ENCODE data around the gene MAML3. TPM values are rescaled to one million over a fixed set of nuclear protein-coding genes. Genes with fewer than 3 reads are reported as not detected.

Gene MAML3
- total and polyA plus RNA-seq, 2 experiments from 2014 or later, result 4.1 to 11.2 TPM

- H2AFZ ChIP-seq, result no peak overlapping the region
- no peak for DNase-seq (ENCODE audit: low spot score)
- H3K27me3 ChIP-seq, result no peaks in the 10 kb centered on the region
- WGBS (ENCODE audit: low lambda C conversion rate, missing lambda C conversion rate), result 100% methylated on average over 1 of the region's 1 CpG
- no peak overlapping the region for H3K4me2 ChIP-seq
- H3K27ac ChIP-seq, result no peak overlapping the region
- H3K36me3 ChIP-seq (replicated peaks; ENCODE audit: insufficient read depth, low read depth), result no peaks in the 10 kb centered on the region
- H3K4me3 ChIP-seq, result no peak overlapping the region
- no peaks in the 10 kb centered on the region for H4K20me1 ChIP-seq (ENCODE audit: insufficient read depth, poor library complexity, severe bottlenecking)
- H3K9me2 ChIP-seq (replicated peaks; ENCODE audit: insufficient read depth), result no peaks in the 10 kb centered on the region
- H3K4me1 ChIP-seq (ENCODE audit: insufficient read depth), result no peaks in the 10 kb centered on the region
- no peak for TF ChIP-seq EZH2phosphoT487 (IDR thresholded peaks at IDR 0.05; ENCODE audit: low read depth, severe bottlenecking, unreplicated experiment)
- TF ChIP-seq, protein P1, sequence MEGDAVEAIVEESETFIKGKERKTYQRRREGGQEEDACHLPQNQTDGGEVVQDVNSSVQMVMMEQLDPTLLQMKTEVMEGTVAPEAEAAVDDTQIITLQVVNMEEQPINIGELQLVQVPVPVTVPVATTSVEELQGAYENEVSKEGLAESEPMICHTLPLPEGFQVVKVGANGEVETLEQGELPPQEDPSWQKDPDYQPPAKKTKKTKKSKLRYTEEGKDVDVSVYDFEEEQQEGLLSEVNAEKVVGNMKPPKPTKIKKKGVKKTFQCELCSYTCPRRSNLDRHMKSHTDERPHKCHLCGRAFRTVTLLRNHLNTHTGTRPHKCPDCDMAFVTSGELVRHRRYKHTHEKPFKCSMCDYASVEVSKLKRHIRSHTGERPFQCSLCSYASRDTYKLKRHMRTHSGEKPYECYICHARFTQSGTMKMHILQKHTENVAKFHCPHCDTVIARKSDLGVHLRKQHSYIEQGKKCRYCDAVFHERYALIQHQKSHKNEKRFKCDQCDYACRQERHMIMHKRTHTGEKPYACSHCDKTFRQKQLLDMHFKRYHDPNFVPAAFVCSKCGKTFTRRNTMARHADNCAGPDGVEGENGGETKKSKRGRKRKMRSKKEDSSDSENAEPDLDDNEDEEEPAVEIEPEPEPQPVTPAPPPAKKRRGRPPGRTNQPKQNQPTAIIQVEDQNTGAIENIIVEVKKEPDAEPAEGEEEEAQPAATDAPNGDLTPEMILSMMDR (IDR thresholded peaks at IDR 0.05; ENCODE audit: poor library complexity), result no peak
- TF ChIP-seq EZH2 (IDR thresholded peaks at IDR 0.05; ENCODE audit: borderline replicate concordance), result no peak
- no peaks in the 10 kb centered on the region for H3K9me3 ChIP-seq (ENCODE audit: low read depth)
- H3K79me2 ChIP-seq, result peaks cover 11% of the 10 kb centered on the region
Observed at GRCh38 chr4:139963708-139964107, 190.3 kb downstream of the MAML3 start.

GRCh38 chr4:139962130-139962684 lies 191.8 kb downstream of the MAML3 start:
- no peak overlapping the region for H3K4me3 ChIP-seq
- no peak overlapping the region for H3K27ac ChIP-seq
- DNase-seq (ENCODE audit: low spot score), result no peak
- H3K27me3 ChIP-seq, result no peaks in the 10 kb centered on the region
- 71% methylated on average over 2 of the region's 2 CpGs for WGBS (ENCODE audit: low lambda C conversion rate, missing lambda C conversion rate)
- no peak overlapping the region for H2AFZ ChIP-seq
- H3K9me2 ChIP-seq (replicated peaks; ENCODE audit: insufficient read depth), result no peaks in the 10 kb centered on the region
- H3K79me2 ChIP-seq, result peaks cover 17% of the 10 kb centered on the region
- H4K20me1 ChIP-seq (ENCODE audit: insufficient read depth, poor library complexity, severe bottlenecking), result no peaks in the 10 kb centered on the region
- no peaks in the 10 kb centered on the region for H3K4me1 ChIP-seq (ENCODE audit: insufficient read depth)
- no peak for TF ChIP-seq EZH2phosphoT487 (IDR thresholded peaks at IDR 0.05; ENCODE audit: low read depth, severe bottlenecking, unreplicated experiment)
- TF ChIP-seq, protein P1 (IDR thresholded peaks at IDR 0.05; ENCODE audit: poor library complexity), result no peak
- no peak for TF ChIP-seq EZH2 (IDR thresholded peaks at IDR 0.05; ENCODE audit: borderline replicate concordance)
- no peak overlapping the region for H3K4me2 ChIP-seq
- no peaks in the 10 kb centered on the region for H3K36me3 ChIP-seq (replicated peaks; ENCODE audit: insufficient read depth, low read depth)
- no peaks in the 10 kb centered on the region for H3K9me3 ChIP-seq (ENCODE audit: low read depth)

DNA sequence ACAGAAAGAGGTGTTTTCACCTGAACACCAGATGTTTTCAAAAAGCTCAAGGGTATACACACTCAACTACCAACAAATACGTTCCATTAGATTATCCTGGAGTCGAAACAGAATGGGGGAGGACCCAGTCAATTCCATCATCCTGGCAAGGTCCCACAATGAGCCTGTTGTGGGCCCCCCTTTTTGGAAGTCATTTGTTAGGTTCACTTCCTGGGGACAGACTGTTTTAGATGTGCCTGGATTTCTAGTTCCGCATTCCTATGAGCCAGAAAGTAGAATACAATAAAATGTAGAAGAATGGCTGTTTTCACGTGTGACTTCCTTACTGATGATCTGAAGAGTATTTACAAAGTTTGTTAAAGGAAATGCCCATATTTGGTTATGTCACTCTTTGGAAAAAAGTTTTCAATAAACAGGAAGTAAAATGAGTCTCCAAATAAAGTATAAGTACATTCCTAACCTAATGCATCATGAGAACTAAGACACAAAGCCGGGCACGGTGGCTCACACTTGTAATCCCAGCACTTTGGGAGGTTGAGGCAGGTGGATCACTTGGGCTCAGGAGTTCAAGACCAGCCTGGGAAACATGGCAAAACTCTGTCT lies 192.5 kb downstream of the MAML3 start:
- H3K27ac ChIP-seq, result no peak overlapping the region
- H4K20me1 ChIP-seq (ENCODE audit: insufficient read depth, poor library complexity, severe bottlenecking), result no peaks in the 10 kb centered on the region
- WGBS (ENCODE audit: low lambda C conversion rate, missing lambda C conversion rate), result 81% methylated on average over 6 of the region's 6 CpGs
- no peak overlapping the region for H2AFZ ChIP-seq
- no peak for DNase-seq (ENCODE audit: low spot score)
- H3K4me1 ChIP-seq (ENCODE audit: insufficient read depth), result no peaks in the 10 kb centered on the region
- TF ChIP-seq EZH2phosphoT487 (IDR thresholded peaks at IDR 0.05; ENCODE audit: low read depth, severe bottlenecking, unreplicated experiment) (no peak), EZH2 (IDR thresholded peaks at IDR 0.05; ENCODE audit: borderline replicate concordance) (no peak)
- TF ChIP-seq, protein P1 (IDR thresholded peaks at IDR 0.05; ENCODE audit: poor library complexity), result no peak
- no peaks in the 10 kb centered on the region for H3K9me2 ChIP-seq (replicated peaks; ENCODE audit: insufficient read depth)
- no peak overlapping the region for H3K4me3 ChIP-seq
- no peaks in the 10 kb centered on the region for H3K36me3 ChIP-seq (replicated peaks; ENCODE audit: insufficient read depth, low read depth)
- H3K4me2 ChIP-seq, result no peak overlapping the region
- H3K79me2 ChIP-seq, result peaks cover 17% of the 10 kb centered on the region
- no peaks in the 10 kb centered on the region for H3K9me3 ChIP-seq (ENCODE audit: low read depth)
- no peaks in the 10 kb centered on the region for H3K27me3 ChIP-seq

Data from hepatocyte (in vitro differentiated cells).